Effector CD4-positive, alpha-beta T cell (primary cell): Measurements from ENCODE around the gene RFPL2.
"Not testable (repeated sequence)": the region's sequence is repeated elsewhere in the genome, so short reads cannot be mapped to it uniquely, and the experiment has no call there.

ENCODE experiments used
- DNase-seq: peaks from one replicate; pipeline ENCODE4 v3.0.0-alpha.2; 2020

The RFPL2 gene

GRCh38 chr22:32160411-32160810 is 44.5 kb downstream of the RFPL2 start:
- DNase-seq, result not testable (repeated sequence)

DNA sequence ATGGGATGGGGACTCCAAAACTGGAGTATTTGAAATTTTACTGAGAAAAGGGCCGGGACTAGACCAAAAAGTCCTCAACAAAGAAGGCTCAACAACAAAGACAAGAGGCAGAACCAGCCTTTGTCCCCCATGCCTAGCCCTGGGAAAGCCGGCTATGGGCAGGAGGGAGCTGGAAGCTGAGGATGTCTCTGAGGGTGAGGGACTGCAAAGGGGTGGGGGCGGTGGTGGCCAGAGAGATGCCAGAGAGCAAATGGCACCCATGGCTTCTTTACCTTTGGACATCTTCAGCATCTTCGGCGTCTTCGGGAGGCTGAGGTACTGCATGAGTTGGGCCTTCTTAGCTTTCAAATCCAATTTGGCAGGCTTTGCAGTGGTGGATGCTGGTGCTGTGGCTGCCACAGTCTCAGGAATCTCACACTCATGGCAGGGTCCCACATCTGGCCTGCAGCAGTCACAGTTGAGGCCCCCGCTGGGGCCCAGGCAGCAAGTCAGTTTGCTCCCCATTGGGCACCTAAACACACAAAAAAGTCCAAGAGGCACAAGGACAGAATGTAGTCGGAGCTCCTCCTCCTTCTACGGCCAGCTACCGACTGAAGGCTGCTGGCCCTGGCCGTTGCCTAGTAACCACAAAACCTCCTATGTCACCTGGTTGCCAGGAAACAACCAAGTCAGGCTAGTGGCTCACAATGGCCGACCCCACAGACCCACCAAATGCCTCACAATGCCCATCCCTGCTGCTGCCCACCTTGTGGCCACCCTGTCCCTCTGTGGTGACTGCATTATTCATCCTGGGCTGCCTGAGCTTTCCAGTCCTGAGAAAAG is 46.0 kb downstream of the RFPL2 start, which contains the start of gene C22orf42:
Gene C22orf42, minus strand, starts transcription at position 592 of the 822 bp plus-strand sequence. Its CDS starts 88 bp downstream, at position 504.
- no peak for DNase-seq

DNA sequence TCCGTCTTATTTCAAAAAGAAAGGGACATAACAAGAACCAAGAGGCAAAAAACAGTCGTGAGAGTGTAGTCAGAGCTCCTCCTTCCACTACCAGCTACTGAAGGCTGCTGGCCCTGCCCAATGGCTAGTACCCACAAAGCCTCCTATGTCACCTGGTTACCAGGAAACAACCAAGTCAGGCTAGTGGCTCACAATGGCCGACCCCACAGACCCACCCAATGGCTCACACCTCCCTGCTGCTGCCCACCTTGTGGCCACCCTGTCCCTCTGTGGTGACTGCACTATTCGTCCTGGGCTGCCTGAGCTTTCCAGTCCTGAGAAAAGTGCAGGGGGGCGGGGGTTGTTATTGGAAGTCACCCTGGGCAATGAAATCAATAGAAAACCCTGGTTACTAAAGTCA is 47.2 kb downstream of the RFPL2 start:
- not testable (repeated sequence) for DNase-seq

DNA sequence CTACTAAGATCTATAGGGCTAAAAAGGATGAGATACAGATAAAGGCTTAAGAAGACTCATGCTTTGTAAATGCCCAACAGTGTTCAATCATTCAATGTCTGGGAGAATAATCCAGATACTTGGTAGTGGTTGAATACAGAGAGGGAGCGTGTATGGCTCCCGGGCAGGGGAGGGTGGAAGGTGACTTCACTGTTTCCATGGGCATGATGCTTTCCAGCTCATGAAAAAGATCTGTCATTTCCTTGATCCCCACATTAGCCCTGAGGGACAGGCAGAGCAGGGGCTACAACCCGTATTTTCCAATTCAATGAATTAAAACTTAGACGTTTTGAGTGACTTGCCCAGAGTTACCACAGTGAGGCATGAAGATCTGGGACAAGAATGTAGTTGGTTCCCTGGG is 50.1 kb downstream of the RFPL2 start:
- DNase-seq, result not testable (repeated sequence)

DNA sequence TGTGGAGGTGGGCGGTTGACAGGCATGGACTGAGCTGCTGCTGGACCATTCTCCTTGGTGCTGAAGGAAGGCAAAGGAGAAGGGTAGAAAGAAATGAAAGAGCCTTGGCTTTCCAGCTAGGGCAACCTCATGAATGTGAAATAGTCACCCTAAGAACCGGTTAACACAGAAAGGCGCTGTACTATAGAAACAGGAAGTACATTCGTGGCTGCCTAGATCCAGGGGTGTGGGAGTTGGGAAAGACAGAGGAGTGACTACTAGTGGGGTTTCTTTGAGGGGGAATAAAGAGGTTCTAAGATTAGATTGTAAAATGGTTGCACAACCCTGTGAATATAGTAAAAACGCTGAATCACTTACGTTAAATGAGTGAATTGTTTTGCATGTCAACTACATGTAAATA is 53.2 kb downstream of the RFPL2 start:
- not testable (repeated sequence) for DNase-seq

DNA sequence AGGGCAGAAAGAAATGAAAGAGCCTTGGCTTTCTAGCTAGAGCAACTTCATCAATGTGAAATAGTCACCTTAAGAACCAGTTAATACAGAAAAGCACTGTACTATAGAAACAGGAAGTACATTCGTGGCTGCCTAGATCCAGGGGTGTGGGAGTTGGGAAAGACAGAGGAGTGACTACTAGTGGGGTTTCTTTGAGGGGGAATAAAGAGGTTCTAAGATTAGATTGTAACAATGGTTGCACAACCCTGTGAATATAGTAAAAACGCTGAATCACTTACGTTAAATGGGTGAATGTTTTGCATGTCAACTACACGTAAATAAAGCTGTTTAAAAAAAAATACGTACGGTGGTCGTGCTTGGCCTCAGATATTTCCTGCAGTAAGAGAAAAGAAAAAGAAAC is 54.2 kb downstream of the RFPL2 start:
- not testable (repeated sequence) for DNase-seq

GRCh38 chr22:32148372-32148771 is 56.5 kb downstream of the RFPL2 start:
- not testable (repeated sequence) for DNase-seq

DNA sequence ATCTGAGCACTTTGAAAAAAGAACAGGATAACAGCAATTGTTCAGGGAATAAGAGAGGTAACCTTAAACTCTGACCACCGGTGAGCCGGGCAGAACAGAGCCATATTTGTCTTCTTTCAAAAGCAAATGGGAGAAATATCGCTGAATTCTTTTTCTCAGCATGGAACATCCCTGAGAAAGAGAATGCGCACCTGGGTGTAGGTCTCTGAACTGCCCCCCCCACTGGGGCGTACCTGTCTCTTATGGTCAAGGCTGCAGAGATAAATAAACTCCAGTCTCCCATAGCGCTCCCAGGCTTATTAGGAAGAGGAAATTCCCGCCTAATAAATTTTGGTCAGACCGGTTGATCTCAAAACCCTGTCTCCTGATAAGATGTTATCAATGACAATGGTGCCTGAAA is 57.7 kb downstream of the RFPL2 start:
- DNase-seq, result not testable (repeated sequence)

DNA sequence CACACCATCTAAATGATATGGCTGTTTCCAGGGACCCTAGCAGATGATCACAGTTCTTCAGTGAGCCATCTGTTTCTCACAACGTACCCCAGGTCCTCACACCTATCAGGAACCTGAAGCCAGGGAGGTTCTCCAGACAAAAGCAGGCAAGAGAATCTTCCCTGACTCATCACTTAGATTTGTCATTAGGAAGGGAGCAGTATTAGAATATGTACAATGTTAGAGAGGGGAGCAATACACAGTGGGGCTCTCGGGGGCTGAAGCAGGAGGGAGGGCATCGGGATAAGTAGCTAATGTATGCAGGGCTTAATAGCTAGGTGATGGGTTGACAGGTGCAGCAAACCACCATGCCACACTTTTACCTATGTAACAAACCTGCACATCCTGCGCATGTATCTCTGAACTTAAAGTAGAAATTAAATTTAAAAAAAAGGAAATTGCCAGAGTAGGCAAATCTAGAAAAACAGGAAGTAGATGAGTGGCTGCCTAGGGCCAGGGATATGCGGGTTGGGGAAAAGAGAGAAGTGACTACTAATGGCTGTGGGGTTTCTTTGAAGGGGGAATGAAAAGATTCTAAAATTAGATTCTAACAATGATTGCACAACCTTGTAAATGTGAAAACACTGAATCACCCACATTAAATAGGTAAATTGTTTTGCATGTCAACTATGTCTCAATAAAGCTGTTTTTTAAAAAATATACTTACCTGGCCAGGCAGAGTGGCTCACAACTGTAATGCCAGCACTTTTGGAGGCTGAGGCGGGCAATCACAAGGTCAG is 60.2 kb downstream of the RFPL2 start:
- DNase-seq, result no peak

- no peak for DNase-seq
These were observed 62.3 kb downstream of the RFPL2 start for GRCh38 chr22:32142600-32142999.

GRCh38 chr22:32140688-32141087 is 64.2 kb downstream of the RFPL2 start:
- not testable (repeated sequence) for DNase-seq
